Measurements from ENCODE around the gene CHRDL2.

Gene CHRDL2

DNA sequence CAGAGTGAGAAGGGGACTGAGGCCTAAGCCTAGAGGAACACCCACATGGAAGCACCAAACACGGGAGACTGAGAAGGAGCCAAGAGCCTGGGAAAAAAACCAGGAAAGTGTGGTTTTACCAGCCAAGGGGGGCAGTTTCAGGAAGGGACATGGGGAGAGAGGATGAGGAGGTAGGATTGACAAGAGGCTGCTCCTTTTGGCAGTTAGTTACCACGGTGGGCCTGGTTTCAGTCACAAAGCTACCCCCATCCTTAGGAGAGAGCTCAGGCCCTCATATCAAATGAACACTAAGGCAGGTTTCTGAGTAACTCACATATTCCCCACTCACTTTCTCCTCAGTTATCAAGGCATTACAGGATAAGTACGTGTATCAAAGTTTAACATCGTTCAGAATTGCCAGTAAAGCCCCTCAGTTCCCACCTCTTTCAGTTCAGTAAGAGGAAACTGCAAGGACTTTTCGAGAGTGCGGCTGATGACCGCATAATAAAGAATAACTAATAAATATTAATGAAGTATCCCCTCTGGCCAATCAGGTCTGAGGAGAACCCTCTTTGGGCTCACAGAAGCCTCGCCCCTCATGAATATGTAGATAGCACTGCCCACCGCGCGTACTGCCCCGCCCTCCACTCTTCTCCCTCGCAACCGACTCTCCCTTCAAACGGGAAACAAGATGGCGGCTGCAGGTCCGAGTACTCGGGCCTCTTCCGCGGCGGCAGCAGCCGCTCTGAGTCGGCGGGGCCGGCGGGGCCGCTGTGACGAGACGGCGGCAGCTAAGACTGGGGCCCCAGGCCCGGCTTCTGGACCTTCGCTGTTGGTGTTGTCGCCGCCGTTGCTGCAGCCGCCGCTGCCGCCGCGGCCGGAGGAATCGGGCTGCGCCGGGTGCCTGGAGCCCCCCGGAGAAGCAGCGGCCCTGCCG is 17.2 kb upstream of the CHRDL2 start, which contains the start of gene RNF169:
Gene RNF169, plus strand, starts transcription at position 639 of the 916 bp plus-strand sequence. Its CDS starts 32 bp downstream, at position 671.
- peak within 1 kb of the TSS; percentile 65 for H3K4me3 ChIP-seq (ENCODE audit: low read depth, low read length)

DNA sequence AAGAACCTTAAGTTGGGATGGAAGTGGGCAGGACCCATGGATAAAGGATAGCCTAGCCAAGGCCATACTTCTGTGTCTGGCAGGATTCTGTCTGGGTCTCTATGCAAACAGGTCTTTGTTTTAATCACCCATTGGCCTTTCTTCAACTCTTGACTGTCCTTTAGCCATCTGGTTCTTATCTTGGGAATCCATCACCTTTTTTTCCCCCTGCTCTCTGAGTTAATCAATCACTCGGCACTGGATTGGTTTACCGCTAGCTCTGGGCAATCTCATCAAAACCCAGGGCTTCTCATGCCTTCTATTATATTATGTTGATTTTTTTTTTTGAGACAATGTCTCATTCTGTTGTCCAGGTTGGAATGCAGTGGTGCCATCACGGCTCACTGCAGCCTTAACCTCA is 15.6 kb upstream of the CHRDL2 start:
- H3K4me3 ChIP-seq (ENCODE audit: low read depth, low read length): no peak overlapping the region

DNA sequence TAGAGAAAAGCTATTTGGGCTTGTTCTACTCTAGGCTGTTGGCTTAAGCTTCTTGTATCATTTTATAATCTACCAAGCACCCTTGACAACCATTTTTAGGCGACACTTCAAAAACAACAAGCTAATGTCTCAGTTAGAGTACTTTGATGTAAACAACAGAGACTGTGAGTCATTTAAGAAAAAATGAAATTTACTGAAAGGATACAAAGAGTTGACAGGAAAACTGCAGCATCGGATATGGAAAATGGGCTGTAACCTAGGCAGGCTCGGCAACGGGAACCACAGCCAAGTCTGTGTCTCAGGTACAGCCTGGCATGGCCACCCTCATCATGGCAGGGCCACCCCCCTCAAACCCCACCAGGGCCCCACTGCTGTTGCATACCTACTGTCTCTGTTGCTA is 13.1 kb upstream of the CHRDL2 start:
- H3K4me3 ChIP-seq (ENCODE audit: low read depth, low read length): no peak overlapping the region

DNA sequence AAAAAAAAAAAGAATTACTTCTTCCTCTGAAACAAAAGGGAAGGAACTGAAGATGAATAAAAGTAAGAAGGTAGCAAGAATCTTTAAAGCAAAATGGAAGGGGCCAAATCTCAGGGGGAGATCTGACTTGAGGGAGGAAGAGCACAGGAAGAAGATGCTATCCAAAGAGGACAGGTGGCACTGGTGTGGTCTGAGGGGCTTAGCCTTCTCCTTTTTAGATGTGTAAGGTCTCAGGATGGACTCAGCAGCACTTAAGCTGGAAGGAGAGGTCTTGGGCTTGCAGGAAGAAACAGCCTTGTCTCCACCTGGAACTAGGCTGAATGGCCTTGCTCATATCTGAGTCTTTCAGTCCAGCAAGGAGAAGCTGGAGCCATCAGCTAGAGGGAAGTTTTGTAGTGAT is 12.4 kb upstream of the CHRDL2 start:
- H3K4me3 ChIP-seq (ENCODE audit: low read depth, low read length): no peak overlapping the region

- H3K4me3 ChIP-seq (ENCODE audit: low read depth, low read length): no peak overlapping the region
Observed at GRCh38 chr11:74742070-74742469, 10.8 kb upstream of the CHRDL2 start.

GRCh38 chr11:74739546-74740270 is 8.5 kb upstream of the CHRDL2 start:
- no peak overlapping the region for H3K4me3 ChIP-seq (ENCODE audit: low read depth, low read length)

- H3K4me3 ChIP-seq (ENCODE audit: low read depth, low read length): no peak overlapping the region
Observed at GRCh38 chr11:74736031-74736430, 4.8 kb upstream of the CHRDL2 start.

- H3K4me3 ChIP-seq (ENCODE audit: low read depth, low read length): no peak overlapping the region
Observed at GRCh38 chr11:74735365-74735928, 4.2 kb upstream of the CHRDL2 start.

DNA sequence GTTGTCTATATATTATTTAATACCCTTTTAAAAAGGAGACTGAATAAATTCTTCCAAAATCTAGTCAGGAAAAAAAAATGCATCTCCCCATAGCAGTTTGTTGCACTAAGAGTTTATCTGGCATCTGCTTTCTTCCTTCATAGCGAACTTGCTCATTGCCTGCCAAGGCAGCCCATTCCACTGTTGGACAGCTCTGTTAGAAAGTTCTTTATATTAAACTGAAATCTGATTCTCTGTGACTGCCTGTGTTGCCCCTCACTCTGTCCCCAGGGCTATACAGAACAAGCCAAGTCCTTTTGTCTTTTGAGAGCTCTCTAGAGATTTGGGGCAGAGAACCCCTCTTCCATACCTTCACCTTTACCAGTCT is 3.3 kb upstream of the CHRDL2 start:
- no peak overlapping the region for H3K4me3 ChIP-seq (ENCODE audit: low read depth, low read length)

DNA sequence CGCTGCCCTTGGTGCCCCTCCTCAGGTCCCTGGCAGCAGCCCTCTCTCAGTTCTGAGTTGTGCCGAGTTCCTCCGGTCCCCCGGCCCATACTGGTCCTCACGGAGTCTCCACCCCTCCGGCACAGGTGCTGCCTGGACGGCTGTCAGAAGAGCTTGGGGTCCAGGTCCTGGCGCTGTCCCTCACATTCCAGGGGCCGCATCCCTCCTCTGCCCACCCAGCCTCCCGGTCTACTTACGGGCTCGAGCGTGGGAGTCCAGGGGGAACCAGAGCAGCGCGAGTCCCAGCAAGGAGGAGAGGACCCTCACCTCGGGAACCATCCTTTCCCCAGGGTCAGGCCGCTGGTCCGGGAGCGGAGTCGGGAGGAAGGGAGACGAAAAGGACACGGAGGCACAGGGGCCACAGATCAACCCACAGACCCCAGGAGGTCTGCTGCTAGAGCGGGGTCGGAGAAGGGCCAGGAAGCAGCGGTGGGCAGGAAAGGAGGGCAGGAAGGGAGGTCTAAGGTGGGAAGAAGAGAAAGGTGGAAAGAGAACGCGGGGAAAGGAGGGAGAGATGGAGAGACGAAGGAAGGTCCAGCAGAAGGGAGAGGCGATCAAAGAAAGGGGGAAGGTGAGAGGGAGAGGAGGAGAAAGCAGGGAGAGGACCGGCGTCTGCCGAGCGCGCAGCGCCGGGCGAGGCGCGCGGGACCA is 510 bp downstream of the CHRDL2 start:
- peak overlapping the region; percentile 44 for H3K4me3 ChIP-seq (ENCODE audit: low read depth, low read length)

DNA sequence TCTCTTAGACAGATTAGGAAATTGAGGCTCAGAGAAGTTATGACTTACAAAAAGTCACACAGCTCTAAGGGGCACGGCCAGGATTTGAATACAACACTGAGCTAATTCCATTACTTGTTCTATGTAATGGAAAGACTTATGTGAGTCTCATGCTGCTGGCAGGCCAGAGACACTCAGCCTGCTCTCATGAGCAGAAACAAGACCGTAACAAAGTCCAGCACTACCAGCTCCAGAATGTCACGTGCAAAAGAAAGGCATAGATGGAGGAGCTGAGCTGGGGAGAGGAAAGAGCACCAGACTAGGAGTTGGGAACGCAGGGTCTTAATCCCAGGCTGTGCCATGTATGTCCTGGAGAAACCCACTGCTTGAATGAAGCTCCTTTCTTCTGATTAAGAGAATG is 1.8 kb downstream of the CHRDL2 start:
- no peak overlapping the region for H3K4me3 ChIP-seq (ENCODE audit: low read depth, low read length)

- H3K4me3 ChIP-seq (ENCODE audit: low read depth, low read length): no peak overlapping the region
Observed at GRCh38 chr11:74726547-74727182, 4.6 kb downstream of the CHRDL2 start.

GRCh38 chr11:74725701-74726100 is 5.5 kb downstream of the CHRDL2 start:
- no peak overlapping the region for H3K4me3 ChIP-seq (ENCODE audit: low read depth, low read length)

GRCh38 chr11:74723511-74723910 is 7.7 kb downstream of the CHRDL2 start:
- H3K4me3 ChIP-seq (ENCODE audit: low read depth, low read length): no peak overlapping the region

GRCh38 chr11:74721479-74721835 is 9.8 kb downstream of the CHRDL2 start:
- no peak overlapping the region for H3K4me3 ChIP-seq (ENCODE audit: low read depth, low read length)

GRCh38 chr11:74720596-74721478 is 10.4 kb downstream of the CHRDL2 start:
- H3K4me3 ChIP-seq (ENCODE audit: low read depth, low read length): no peak overlapping the region

- no peak overlapping the region for H3K4me3 ChIP-seq (ENCODE audit: low read depth, low read length)
Observed at GRCh38 chr11:74719011-74719410, 12.2 kb downstream of the CHRDL2 start.

GRCh38 chr11:74717221-74717969 is 13.8 kb downstream of the CHRDL2 start:
- no peak overlapping the region for H3K4me3 ChIP-seq (ENCODE audit: low read depth, low read length)

DNA sequence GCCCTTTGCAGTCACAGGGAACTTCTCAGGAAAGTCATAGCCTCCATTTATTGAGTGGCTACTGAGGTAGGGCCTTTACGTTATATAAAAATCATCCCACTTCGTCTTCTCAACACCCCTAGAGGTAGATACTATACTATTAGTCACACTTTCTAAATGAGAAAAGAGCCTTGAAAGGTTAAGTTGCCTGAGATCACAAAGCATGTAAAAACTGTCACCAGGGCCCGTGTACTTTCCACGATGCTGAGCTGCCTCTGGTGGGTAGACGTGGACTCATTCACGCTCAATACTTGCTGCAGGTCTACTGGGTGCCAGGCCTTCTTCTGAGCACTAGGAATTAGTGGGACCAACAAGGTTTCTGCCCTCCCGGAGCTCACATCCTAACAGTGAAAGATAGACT is 16.3 kb downstream of the CHRDL2 start:
- H3K4me3 ChIP-seq (ENCODE audit: low read depth, low read length): no peak overlapping the region
